SU-DHL-6 (cell line): Measurements from ENCODE around the gene PWP1.

ENCODE experiments used
- EZH2phosphoT487 ChIP-seq: fragments of 200-600 bp; sonication (generic), shearing (Covaris generic); conservative IDR thresholded peaks from 2 replicates; pipeline ENCODE4 v1.6.1; 2018; ENCODE audit warnings: mild to moderate bottlenecking, antibody characterized with exemption, low read length, moderate library complexity, mixed read lengths
- TF ChIP-seq, protein P1 (sequence below): fragments of 200-600 bp; sonication (generic); IDR thresholded peaks from one replicate; pipeline ENCODE4 v1.5.1; 2017; ENCODE audit warnings: antibody characterized with exemption, mild to moderate bottlenecking, low read length, moderate library complexity; ENCODE audit not compliant: insufficient read depth, poor library complexity, severe bottlenecking

- TF ChIP-seq, protein P1, sequence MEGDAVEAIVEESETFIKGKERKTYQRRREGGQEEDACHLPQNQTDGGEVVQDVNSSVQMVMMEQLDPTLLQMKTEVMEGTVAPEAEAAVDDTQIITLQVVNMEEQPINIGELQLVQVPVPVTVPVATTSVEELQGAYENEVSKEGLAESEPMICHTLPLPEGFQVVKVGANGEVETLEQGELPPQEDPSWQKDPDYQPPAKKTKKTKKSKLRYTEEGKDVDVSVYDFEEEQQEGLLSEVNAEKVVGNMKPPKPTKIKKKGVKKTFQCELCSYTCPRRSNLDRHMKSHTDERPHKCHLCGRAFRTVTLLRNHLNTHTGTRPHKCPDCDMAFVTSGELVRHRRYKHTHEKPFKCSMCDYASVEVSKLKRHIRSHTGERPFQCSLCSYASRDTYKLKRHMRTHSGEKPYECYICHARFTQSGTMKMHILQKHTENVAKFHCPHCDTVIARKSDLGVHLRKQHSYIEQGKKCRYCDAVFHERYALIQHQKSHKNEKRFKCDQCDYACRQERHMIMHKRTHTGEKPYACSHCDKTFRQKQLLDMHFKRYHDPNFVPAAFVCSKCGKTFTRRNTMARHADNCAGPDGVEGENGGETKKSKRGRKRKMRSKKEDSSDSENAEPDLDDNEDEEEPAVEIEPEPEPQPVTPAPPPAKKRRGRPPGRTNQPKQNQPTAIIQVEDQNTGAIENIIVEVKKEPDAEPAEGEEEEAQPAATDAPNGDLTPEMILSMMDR: no peak
- TF ChIP-seq EZH2phosphoT487: no peak
Measured at GRCh38 chr12:107759410-107759809, 73.8 kb downstream of the PWP1 start.
